Measurements from ENCODE around the gene EPHA10.
A peak's percentile ranks its signal among the peaks of the same experiment; 100 is the strongest.
"Not testable (repeated sequence)": the region's sequence is repeated elsewhere in the genome, so short reads cannot be mapped to it uniquely, and the experiment has no call there.

EPHA10 gene

GRCh38 chr1:37771440-37771839 lies 6.5 kb upstream of the EPHA10 start:
- not testable (repeated sequence) for DNase-seq (ENCODE audit: low read depth)

- DNase-seq (ENCODE audit: low read depth): no peak
Measured at GRCh38 chr1:37767488-37767887, 2.6 kb upstream of the EPHA10 start.

GRCh38 chr1:37765916-37766664 lies 1.2 kb upstream of the EPHA10 start:
- DNase-seq (ENCODE audit: low read depth): no peak

- DNase-seq (ENCODE audit: low read depth): peak; percentile 54
Measured at GRCh38 chr1:37764414-37764825, 500 bp downstream of the EPHA10 start.

GRCh38 chr1:37763791-37764413 lies 1.0 kb downstream of the EPHA10 start:
- DNase-seq (ENCODE audit: low read depth): no peak

GRCh38 chr1:37762516-37762915 lies 2.4 kb downstream of the EPHA10 start:
- no peak for DNase-seq (ENCODE audit: low read depth)

GRCh38 chr1:37761416-37762095 lies 3.4 kb downstream of the EPHA10 start:
- no peak for DNase-seq (ENCODE audit: low read depth)

- DNase-seq (ENCODE audit: low read depth): no peak
Measured at GRCh38 chr1:37759451-37759850, 5.5 kb downstream of the EPHA10 start.

GRCh38 chr1:37755951-37756560 lies 8.9 kb downstream of the EPHA10 start:
- DNase-seq (ENCODE audit: low read depth): no peak

GRCh38 chr1:37755290-37755689 lies 9.6 kb downstream of the EPHA10 start:
- no peak for DNase-seq (ENCODE audit: low read depth)

GRCh38 chr1:37753473-37754321 lies 11.2 kb downstream of the EPHA10 start:
- DNase-seq (ENCODE audit: low read depth): no peak

- peak; percentile 23 for DNase-seq (ENCODE audit: low read depth)
Measured at GRCh38 chr1:37752583-37753471, 12.1 kb downstream of the EPHA10 start.

GRCh38 chr1:37752213-37752582 lies 12.7 kb downstream of the EPHA10 start:
- no peak for DNase-seq (ENCODE audit: low read depth)

- no peak for DNase-seq (ENCODE audit: low read depth)
Measured at GRCh38 chr1:37748565-37748964, 16.4 kb downstream of the EPHA10 start.

- no peak for DNase-seq (ENCODE audit: low read depth)
Measured at GRCh38 chr1:37746806-37747205, 18.1 kb downstream of the EPHA10 start.

- no peak for DNase-seq (ENCODE audit: low read depth)
Measured at GRCh38 chr1:37741662-37742061, 23.3 kb downstream of the EPHA10 start.

- DNase-seq (ENCODE audit: low read depth): no peak
Measured at GRCh38 chr1:37741130-37741529, 23.8 kb downstream of the EPHA10 start.

- peak; percentile 29 for DNase-seq (ENCODE audit: low read depth)
Measured at GRCh38 chr1:37739222-37739621, 25.7 kb downstream of the EPHA10 start.

- DNase-seq (ENCODE audit: low read depth): not testable (repeated sequence)
Measured at GRCh38 chr1:37738619-37739018, 26.3 kb downstream of the EPHA10 start.

GRCh38 chr1:37737975-37738374 lies 26.9 kb downstream of the EPHA10 start:
- not testable (repeated sequence) for DNase-seq (ENCODE audit: low read depth)
